Tibial nerve (tissue), 4 donors: ENCODE measurements around the gene FRY. TPM values are rescaled to one million over a fixed set of nuclear protein-coding genes. Genes with fewer than 3 reads are reported as not detected.
"Not testable (repeated sequence)": the region's sequence is repeated elsewhere in the genome, so short reads cannot be mapped to it uniquely, and the experiment has no call there.

Source experiments
- DNase-seq, 2 donors: peaks; one replicate each; pipeline ENCODE4 v3.0.0-alpha.2; 2019; ENCODE audit warnings: low spot score in 2 of 2
- H3K27ac ChIP-seq, 4 donors: fragments of 200-600 bp; sonication (generic) in 3 of 4; one replicate each; pipeline ENCODE4 v1.5.1; 2017 to 2019; ENCODE audit warnings: mild to moderate bottlenecking in 1 of 4
- H3K27me3 ChIP-seq, 2 donors: fragments of 200-600 bp; sonication (generic) in 1 of 2; one replicate each; pipeline versions ENCODE4 v1.5.1 to v1.6.0; 2017 to 2019
- H3K36me3 ChIP-seq, 3 donors: fragments of 200-600 bp; sonication (generic); one replicate each; pipeline ENCODE4 v1.5.1; 2018 to 2019
- H3K4me1 ChIP-seq, 4 donors: fragments of 200-600 bp; sonication (generic) in 3 of 4; one replicate each; pipeline ENCODE4 v1.5.1; 2017 to 2019
- H3K4me3 ChIP-seq, 4 donors: fragments of 200-600 bp; sonication (generic) in 3 of 4; one replicate each; pipeline ENCODE4 v1.5.1; 2017 to 2019; ENCODE audit warnings: mild to moderate bottlenecking in 1 of 4, moderate library complexity in 1 of 4
- H3K9me3 ChIP-seq, 4 donors: fragments of 200-600 bp; sonication (generic) in 3 of 4; one replicate each; pipeline ENCODE4 v1.5.1; 2017 to 2019
- CTCF ChIP-seq, 5 experiments: fragments of 200-600 bp in 3 of 5; fragments of 450-650 bp in 2 of 5; sonication (generic) in 3 of 5; IDR thresholded peaks; one replicate each; pipeline ENCODE4 v1.5.1; 2016 to 2019; ENCODE audit warnings: antibody characterized with exemption in 5 of 5, mild to moderate bottlenecking in 3 of 5, moderate library complexity in 2 of 5
- EP300 ChIP-seq, 2 donors: sonication (generic); formaldehyde crosslinking; IDR thresholded peaks; one replicate each; pipeline ENCODE4 v1.6.1; 2017; ENCODE audit warnings: antibody characterized with exemption in 2 of 2, mild to moderate bottlenecking in 1 of 2
- POLR2A ChIP-seq, 2 donors: fragments of 450-650 bp; IDR thresholded peaks; one replicate each; pipeline ENCODE4 v1.6.1; 2017; ENCODE audit warnings: antibody characterized with exemption in 2 of 2, mild to moderate bottlenecking in 2 of 2, moderate library complexity in 2 of 2
- WGBS, 2 donors: methylation state at CpG; one replicate each; pipeline ENCODE4 v1.1.5; 2018; 5-methylcytosine and 5-hydroxymethylcytosine counted together
- total RNA-seq, 4 donors: library from RNA; depleted of rRNA; stranded (reverse); fragments of >200 nt; gene quantifications; one replicate each; pipeline ENCODE4 v1.1.0, GENCODE V29; 2016

FRY gene
- total RNA-seq, 4 donors from 2014 or later = 48.9 to 94.6 (median 75.8) TPM

GRCh38 chr13:31987535-31988170 is 43.9 kb upstream of the FRY start:
- no peak for DNase-seq
- TF ChIP-seq POLR2A (IDR thresholded peaks at IDR 0.05) (no peak), EP300 (IDR thresholded peaks at IDR 0.05) (no peak), CTCF (IDR thresholded peaks at IDR 0.05) (no peak)
- H3K36me3 ChIP-seq = no peaks in the 10 kb centered on the region
- no peaks in the 10 kb centered on the region for H3K27me3 ChIP-seq
- peaks cover 0 to 17% (median 0%) of the 10 kb centered on the region in 4 donors for H3K4me1 ChIP-seq
- no peak overlapping the region for H3K4me3 ChIP-seq
- no peak overlapping the region for H3K27ac ChIP-seq
- peaks cover 0 to 3% (median 0%) of the 10 kb centered on the region in 4 donors for H3K9me3 ChIP-seq
- WGBS, 2 donors = 66 to 77% methylated on average over 2 of the region's 2 CpGs

GRCh38 chr13:31994367-31994766 is 37.2 kb upstream of the FRY start:
- H3K27me3 ChIP-seq, DNase-seq, H3K4me1 ChIP-seq, H3K36me3 ChIP-seq, H3K9me3 ChIP-seq, H3K4me3 ChIP-seq, H3K27ac ChIP-seq: not testable (repeated sequence)
- 91 to 96% methylated on average over 6 of the region's 6 CpGs for WGBS, 2 donors

GRCh38 chr13:31996601-31997000 is 35.0 kb upstream of the FRY start:
- H3K4me3 ChIP-seq = no peak overlapping the region
- no peak for TF ChIP-seq EP300 (IDR thresholded peaks at IDR 0.05)
- TF ChIP-seq CTCF (IDR thresholded peaks at IDR 0.05) = no peak
- no peak for TF ChIP-seq POLR2A (IDR thresholded peaks at IDR 0.05)
- WGBS, 2 donors = 45 to 71% methylated on average over 2 of the region's 2 CpGs

GRCh38 chr13:31997641-31998040 is 33.9 kb upstream of the FRY start:
- whole genome bisulfite sequencing, 2 donors = 90 to 95% methylated on average over 1 of the region's 1 CpG
- peaks cover 0 to 3% (median 0%) of the 10 kb centered on the region in 4 donors for H3K4me1 ChIP-seq
- no peak for DNase-seq
- H3K27me3 ChIP-seq = no peaks in the 10 kb centered on the region
- no peak overlapping the region for H3K4me3 ChIP-seq
- no peak overlapping the region for H3K27ac ChIP-seq
- H3K9me3 ChIP-seq = no peaks in the 10 kb centered on the region
- TF ChIP-seq POLR2A (IDR thresholded peaks at IDR 0.05) (no peak), EP300 (IDR thresholded peaks at IDR 0.05) (no peak), CTCF (IDR thresholded peaks at IDR 0.05) (no peak)
- no peaks in the 10 kb centered on the region for H3K36me3 ChIP-seq

More at GRCh38 chr13:31996601-31997000, 35.0 kb upstream of the FRY start:
- H3K4me1 ChIP-seq = peaks cover 0 to 3% (median 0%) of the 10 kb centered on the region in 4 donors
- DNase-seq = no peak
- H3K27me3 ChIP-seq = no peaks in the 10 kb centered on the region
- H3K9me3 ChIP-seq = no peaks in the 10 kb centered on the region
- no peaks in the 10 kb centered on the region for H3K36me3 ChIP-seq
- H3K27ac ChIP-seq = no peak overlapping the region

GRCh38 chr13:31998131-31998530 is 33.4 kb upstream of the FRY start:
- DNase-seq = no peak

GRCh38 chr13:32000754-32001153 is 30.8 kb upstream of the FRY start:
- not testable (repeated sequence) for DNase-seq, H3K4me3 ChIP-seq, H3K36me3 ChIP-seq, H3K27me3 ChIP-seq, H3K4me1 ChIP-seq, H3K27ac ChIP-seq, H3K9me3 ChIP-seq
- WGBS, 2 donors = 62 to 70% methylated on average over 4 of the region's 7 CpGs

More at GRCh38 chr13:31998131-31998530, 33.4 kb upstream of the FRY start:
- Histone ChIP-seq H3K27me3 (no peaks in the 10 kb centered on the region), H3K27ac (no peak overlapping the region), H3K9me3 (no peaks in the 10 kb centered on the region), H3K36me3 (no peaks in the 10 kb centered on the region), H3K4me1 (peaks cover 0 to 3% (median 0%) of the 10 kb centered on the region in 4 donors), H3K4me3 (no peak overlapping the region)
- WGBS, 2 donors = 85 to 90% methylated on average over 6 of the region's 6 CpGs
- TF ChIP-seq CTCF (IDR thresholded peaks at IDR 0.05) = no peak
- no peak for TF ChIP-seq POLR2A (IDR thresholded peaks at IDR 0.05)
- no peak for TF ChIP-seq EP300 (IDR thresholded peaks at IDR 0.05)
